HG03460 (cell line): Measurements from ENCODE around the gene FMNL1.

Source experiments
- ATAC-seq: cut with Tn5 transposase; IDR thresholded peaks from one replicate; pipeline ENCODE4 v1.9.1; 2021; ENCODE audit not compliant: unreplicated experiment

FMNL1 gene

DNA sequence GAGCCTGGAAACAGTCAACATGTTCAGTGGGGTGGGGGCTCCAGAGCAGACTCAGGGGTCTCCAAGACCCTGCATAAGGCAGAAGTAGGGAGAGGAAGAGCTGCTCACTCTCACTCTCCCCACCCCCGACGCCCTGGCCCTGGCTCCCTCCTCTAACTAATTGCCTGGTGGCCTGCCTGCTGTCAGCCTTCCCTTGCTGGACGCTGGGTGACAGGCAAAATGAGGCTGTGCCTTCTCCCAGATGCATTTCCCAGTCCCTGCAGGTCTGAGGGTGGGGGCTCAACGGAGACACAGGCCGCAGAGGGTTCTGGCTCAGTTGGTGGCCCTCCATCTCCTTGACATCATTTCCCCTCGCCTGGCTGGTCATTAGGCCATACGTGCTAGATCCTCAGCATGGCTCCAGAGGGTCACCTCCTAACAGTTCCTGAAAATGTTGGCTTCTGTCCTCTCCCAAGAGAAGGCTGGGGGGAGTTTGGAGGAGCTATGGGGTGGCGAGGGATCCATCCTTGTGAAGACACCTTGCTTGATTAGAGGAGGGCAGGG is 1.4 kb downstream of the FMNL1 start:
- no peak for ATAC-seq

DNA sequence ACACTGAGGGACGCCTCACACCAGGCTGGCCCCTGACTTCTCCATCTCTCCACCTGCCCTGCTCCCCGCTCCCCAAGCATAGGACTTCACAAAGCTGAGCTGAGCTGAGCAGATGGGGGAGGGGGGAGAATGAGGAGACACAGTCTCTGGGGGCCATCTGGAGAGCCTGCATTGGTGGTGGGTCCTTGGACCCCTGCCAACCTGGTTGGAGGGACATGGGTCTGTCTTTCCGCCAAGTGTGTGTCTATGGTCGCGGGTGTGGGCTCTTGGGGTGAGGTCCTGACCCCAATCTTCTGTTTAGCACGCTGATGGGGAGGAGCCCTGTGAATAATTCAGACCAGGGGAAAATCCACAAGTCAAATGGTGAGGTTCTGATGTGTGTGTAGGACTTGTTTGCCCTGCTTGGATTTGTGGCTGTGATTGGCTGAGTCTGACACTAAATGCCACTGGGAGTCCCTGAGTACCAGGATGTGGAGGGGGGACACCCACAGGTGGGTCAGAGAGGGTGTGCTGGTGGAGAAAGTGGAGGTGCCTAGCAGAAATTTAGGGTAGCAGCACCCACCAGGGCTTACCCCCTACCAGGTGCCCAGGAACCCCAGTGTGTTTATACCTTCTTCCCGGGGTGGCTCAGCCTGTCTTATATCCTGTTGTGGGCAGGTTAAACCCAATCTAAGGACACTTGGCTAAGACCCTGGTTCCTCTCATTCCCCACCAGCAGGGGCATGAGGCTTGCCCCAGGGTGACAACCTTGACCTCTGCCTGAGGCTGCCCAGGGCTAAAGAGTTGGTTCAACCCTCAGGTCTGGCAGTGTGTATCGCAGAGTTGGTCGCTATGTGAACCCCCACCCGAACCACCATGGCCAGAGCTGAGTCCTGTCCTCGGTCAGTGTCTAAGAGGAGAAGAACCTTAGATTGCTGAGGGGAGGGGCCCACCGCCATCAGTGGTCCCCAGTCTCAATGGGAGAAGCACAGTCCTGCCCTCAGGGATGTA is 2.1 kb downstream of the FMNL1 start:
- ATAC-seq: no peak

DNA sequence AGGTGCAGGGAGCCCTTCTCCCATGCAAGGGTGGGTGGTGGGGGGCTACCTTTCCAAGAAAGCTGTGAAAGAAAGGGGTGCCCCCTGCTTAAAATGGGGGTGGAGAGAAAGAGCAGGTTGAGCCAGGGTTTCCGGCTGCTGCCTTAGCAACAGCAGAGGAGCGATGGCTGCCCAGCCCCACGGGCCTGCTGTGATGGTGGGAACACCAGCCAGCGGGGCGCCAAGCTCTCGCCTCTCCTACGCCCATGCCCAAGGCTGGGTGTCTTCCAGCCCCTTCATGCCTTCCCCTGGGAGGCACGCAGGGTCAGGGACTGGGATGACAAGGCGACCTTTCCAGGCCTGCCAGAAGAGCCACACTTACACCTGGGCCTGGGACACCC is 3.0 kb downstream of the FMNL1 start:
- no peak for ATAC-seq

- ATAC-seq: no peak
Measured at GRCh38 chr17:45225051-45225700, 3.5 kb downstream of the FMNL1 start.

DNA sequence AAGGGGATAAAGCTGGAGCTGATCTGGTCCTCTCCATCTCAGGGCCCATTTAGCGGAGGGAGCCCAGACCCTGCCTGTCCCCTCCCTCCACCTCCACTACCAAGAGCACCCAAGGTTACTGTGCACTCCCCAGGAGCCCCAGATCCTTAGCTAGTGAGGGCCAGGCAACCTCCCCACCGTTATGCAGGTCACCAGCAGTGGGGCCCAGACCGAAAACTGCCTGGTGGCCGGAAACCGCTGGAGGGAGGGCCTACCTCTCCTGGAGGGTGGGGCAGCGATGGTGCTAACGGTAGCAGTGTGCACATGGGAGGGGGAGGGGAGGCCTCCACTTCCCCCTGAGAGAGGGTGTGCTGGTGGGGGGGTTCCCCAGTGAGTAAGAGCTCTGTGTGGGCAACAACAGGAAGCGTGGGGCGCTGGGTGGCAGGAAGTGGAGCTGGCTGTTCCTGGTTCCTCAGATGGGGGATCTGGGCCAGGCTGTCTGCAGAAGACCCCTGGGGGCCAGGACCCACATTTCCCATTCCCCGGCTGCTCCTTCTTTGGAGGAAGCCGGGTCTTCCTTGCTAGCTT is 4.4 kb downstream of the FMNL1 start:
- peak; percentile 36 for ATAC-seq

DNA sequence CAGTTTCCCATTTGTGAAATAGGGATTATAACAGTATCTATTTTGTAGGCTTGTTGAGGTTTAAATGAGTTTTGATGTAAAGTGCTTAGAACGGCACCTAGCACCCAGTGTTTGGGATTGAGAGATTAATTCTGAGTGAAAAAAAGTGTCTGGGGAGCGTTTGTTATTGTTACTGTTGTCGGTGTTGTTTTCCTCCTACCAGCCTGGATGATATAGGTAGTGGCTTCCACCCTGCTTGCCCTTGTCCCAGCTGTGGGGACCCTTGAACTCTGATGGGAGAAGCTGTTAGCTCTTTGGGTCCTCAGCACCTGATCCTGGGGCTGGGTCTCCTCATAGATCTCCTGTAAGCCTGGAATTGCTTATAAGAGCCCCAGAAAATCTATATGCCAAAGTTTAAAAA is 4.9 kb downstream of the FMNL1 start:
- ATAC-seq: no peak

- no peak for ATAC-seq
Measured at GRCh38 chr17:45227101-45227925, 5.6 kb downstream of the FMNL1 start.

- no peak for ATAC-seq
Measured at GRCh38 chr17:45227926-45228762, 6.5 kb downstream of the FMNL1 start.

- no peak for ATAC-seq
Measured at GRCh38 chr17:45228763-45229539, 7.3 kb downstream of the FMNL1 start.

- ATAC-seq: no peak
Measured at GRCh38 chr17:45229681-45230409, 8.2 kb downstream of the FMNL1 start.

GRCh38 chr17:45230410-45230786 is 8.7 kb downstream of the FMNL1 start:
- no peak for ATAC-seq

- ATAC-seq: no peak
Measured at GRCh38 chr17:45230787-45231480, 9.2 kb downstream of the FMNL1 start.

GRCh38 chr17:45231481-45232116 is 9.9 kb downstream of the FMNL1 start:
- ATAC-seq: no peak

DNA sequence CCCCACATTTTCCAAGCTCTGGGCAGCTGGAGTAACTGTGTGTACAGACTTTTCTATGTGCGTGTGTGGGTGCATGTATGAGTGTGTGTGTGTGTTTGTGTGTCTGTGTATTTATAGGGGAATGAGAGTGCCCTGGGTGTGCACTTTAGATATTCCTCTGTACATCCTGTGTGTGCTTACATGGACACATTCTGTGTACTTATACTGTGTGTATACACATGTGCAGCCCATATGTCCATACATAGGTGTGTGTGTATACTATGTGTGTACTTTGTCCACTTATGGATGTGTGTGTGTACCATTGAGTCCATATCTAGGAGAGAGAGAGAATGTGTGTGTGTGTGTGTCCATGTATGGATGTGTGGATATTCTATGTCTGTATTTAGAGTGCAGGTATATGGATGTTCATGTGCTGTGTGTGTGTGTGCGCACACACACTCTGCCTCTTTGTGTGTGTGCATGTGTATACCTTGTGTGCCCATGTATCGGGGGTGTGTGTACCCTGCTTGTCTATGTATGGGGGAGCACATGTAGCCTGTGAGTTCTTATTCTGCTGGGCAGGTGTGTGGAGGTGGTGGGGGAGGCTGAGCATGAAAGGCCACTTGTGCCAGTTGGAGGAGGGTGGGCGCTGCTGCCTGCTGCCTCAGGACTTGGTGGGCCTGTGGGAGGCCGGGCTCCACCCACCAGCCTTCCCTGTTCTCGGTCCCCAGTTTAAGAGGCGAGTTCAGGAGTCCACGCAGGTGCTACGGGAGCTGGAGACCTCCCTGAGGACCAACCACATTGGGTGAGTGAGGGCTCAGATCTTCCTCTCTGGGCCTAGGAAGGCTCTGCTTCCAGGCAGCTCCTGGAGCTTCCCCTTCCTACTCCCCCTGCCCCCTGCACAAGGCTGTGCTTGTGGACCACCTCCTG is 11.1 kb downstream of the FMNL1 start:
- no peak for ATAC-seq

DNA sequence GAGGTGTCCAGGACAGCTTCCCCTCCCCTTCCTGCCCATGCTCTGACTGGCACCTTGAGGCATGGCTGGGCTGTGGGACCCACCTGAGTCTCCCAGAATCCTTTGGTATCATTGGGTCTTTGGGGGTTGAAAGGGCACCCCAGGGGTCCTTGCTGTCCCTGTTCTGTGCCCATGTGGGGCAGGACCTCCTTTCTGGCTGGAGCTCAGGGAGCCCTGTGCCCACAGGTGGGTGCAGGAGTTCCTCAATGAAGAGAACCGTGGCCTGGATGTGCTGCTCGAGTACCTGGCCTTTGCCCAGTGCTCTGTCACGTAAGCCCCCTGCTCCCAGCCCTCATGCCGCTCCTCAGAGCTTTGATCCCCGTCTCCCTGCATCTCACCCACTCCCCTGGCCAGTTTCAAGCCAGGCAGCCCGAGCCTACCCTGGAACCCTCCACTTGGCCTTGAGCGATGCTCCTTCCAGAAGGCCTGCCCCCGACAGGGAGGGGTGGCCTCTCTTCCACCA is 11.8 kb downstream of the FMNL1 start:
- no peak for ATAC-seq
